GM12801 (cell line): ENCODE results near the gene PRAC1.

Source experiments
- CTCF ChIP-seq: IDR thresholded peaks from one replicate; pipeline ENCODE4 v1.5.1; 2011; ENCODE audit warnings: control low read depth; ENCODE audit not compliant: insufficient read length; ENCODE audit errors: extremely low read depth

PRAC1 gene

GRCh38 chr17:48722201-48722907 lies at the start of gene PRAC1:
PRAC1 (minus strand) TSS chr17:48722518; CDS start chr17:48722392, 126 bp downstream.
- TF ChIP-seq CTCF: no peak

- TF ChIP-seq CTCF: no peak
Observed at GRCh38 chr17:48770954-48771353, 48.6 kb upstream of the PRAC1 start.

GRCh38 chr17:48769009-48769675 lies 46.8 kb upstream of the PRAC1 start:
- no peak for TF ChIP-seq CTCF

- TF ChIP-seq CTCF: no peak
Observed at GRCh38 chr17:48767263-48767774, 45.0 kb upstream of the PRAC1 start.

GRCh38 chr17:48761114-48761513 lies 38.8 kb upstream of the PRAC1 start:
- TF ChIP-seq CTCF: no peak

GRCh38 chr17:48760411-48760810 lies 38.1 kb upstream of the PRAC1 start:
- TF ChIP-seq CTCF: no peak

GRCh38 chr17:48759288-48759687 lies 37.0 kb upstream of the PRAC1 start:
- TF ChIP-seq CTCF: no peak
